Epithelial cell of proximal tubule (primary cell): Measurements from ENCODE around the gene HELT. TPM values are rescaled to one million over a fixed set of nuclear protein-coding genes. Genes with fewer than 3 reads are reported as not detected.
A peak's percentile ranks its signal among the peaks of the same experiment; 100 is the strongest.
"Not testable (repeated sequence)": the region's sequence is repeated elsewhere in the genome, so short reads cannot be mapped to it uniquely, and the experiment has no call there.

Source experiments
- DNase-seq: peaks from one replicate; pipeline ENCODE4 v3.0.0-alpha.2; 2011; ENCODE audit warnings: low read depth
- H3K4me3 ChIP-seq: 2 replicates; pipeline ENCODE4 v1.5.1; 2011; ENCODE audit warnings: low read depth, mild to moderate bottlenecking, low read length
- total RNA-seq: library from RNA; depleted of rRNA; stranded (reverse); fragments of >200 nt; gene quantifications from 2 replicates; pipeline ENCODE4 v1.2.3, GENCODE V29; 2015
- TF ChIP-seq, protein P1 (sequence below): conservative IDR thresholded peaks from 2 replicates; pipeline ENCODE4 v1.5.1; 2012; ENCODE audit warnings: low read depth, mild to moderate bottlenecking, low read length

The HELT gene
- total RNA-seq, 1 donor from 2014 or later: not detected

DNA sequence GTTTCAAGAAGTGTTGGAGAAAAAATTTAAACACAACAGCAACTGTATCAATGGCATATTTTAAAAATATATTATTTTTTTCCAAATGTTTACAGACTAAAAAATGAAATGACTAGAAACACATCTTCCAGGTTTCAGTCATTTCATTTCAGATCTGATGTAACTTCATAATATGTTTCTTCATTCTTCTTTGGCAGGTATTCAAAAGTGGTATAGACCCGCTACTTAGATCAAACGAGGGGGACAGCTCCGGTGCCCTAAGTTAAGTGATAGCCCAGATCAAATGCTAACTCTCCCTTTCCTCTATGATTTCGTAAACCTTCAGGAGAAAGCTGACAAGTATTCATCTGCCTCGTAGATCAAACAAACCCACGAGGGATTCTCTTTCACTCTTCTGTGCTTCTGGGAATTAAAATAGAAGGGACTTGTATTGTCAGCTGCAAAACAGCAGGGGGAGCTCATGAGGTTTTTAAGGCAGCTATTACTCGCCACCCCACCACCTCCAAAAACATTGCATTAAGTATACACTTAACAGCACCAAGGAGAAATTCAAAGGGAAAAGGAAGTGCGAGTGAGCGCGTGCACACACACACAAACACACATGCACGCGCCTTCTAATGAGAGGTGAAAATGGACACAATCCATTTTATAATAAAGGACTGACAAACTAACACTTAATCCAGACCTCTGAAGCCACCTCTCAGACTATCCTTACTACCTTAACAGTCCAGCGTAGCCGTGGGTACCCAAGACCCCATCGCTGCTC is 21.4 kb downstream of the HELT start:
- H3K4me3 ChIP-seq: no peak overlapping the region
- TF ChIP-seq, protein P1, sequence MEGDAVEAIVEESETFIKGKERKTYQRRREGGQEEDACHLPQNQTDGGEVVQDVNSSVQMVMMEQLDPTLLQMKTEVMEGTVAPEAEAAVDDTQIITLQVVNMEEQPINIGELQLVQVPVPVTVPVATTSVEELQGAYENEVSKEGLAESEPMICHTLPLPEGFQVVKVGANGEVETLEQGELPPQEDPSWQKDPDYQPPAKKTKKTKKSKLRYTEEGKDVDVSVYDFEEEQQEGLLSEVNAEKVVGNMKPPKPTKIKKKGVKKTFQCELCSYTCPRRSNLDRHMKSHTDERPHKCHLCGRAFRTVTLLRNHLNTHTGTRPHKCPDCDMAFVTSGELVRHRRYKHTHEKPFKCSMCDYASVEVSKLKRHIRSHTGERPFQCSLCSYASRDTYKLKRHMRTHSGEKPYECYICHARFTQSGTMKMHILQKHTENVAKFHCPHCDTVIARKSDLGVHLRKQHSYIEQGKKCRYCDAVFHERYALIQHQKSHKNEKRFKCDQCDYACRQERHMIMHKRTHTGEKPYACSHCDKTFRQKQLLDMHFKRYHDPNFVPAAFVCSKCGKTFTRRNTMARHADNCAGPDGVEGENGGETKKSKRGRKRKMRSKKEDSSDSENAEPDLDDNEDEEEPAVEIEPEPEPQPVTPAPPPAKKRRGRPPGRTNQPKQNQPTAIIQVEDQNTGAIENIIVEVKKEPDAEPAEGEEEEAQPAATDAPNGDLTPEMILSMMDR: peak; percentile 88
- no peak for DNase-seq

DNA sequence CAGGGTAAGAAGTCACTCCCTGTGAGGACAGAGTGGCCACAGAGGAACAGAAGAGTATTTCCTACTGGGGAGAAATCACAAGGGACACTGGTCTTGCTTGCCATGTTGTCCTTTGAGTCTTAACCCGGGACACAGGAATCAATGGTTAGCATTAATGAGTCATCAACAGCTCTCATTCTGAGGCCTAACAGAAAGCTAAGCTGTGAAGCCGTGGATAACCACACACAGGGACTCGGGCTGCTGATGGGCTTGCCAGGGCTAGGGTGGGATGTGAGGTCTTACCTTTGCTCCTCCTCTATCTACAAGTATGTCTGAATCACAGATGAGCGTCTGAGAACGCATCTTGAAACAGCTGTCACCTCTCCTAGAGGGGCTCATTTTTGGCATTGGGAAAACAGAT is 22.2 kb downstream of the HELT start:
- no peak overlapping the region for H3K4me3 ChIP-seq
- DNase-seq: no peak
- TF ChIP-seq, protein P1: no peak

DNA sequence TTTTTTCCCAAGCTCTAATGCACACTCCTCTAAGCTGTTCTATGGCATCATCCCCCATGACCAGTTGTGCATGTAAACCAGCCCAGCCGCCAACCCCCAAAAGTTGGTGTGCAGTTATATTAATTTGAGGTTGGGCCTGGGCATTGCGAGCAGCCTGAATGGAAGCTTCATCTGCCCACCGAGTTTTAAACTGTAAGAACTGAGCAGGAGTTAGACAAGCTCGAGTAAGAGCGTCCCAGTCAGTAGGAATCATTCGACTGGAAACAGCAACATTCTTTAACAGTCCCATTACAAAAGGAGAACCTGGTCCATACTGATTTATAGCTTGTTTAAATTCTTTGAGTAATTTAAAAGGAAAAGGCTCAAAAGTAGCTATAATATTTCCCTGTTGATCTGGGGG is 32.0 kb downstream of the HELT start:
- not testable (repeated sequence) for H3K4me3 ChIP-seq, DNase-seq

DNA sequence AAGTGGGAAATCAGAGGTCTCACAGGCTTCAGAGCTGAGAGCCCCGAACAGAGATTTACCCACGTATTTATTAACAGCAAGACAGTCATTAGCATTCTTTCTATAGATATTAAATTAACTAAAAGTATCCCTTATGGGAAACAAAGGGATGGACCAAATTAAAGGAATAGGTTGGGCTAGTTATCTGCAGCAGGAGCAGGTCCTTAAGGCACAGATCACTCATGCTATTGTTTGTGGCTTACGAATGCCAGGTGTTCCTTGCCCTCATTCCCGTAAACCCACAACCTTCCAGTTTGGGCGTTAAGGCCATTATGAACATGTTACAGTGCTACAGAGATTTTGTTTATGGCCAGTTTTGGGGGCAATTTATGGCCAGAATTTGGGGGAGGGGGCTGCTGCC is 33.0 kb downstream of the HELT start:
- H3K4me3 ChIP-seq, DNase-seq: not testable (repeated sequence)

DNA sequence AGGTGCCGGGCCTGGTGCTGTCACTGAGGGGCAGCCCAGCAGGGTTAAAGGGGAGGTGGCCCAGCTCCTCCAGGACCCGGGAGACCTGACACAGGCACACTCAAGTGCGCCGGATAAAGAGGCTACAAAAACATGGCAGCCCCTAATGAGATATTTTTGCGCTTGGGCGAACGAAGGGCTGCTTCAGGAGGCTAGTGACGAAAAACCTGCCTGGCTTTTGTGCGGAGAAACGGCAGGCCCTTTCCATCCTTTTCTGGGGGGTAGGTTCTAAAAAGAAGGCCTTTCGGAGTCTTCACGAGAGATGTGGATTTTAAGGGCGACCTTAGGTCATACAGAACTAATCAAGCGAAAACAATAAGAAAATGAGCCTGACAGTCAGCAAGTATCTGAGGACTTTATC is 35.5 kb downstream of the HELT start:
- DNase-seq: no peak
- TF ChIP-seq, protein P1: no peak
- H3K4me3 ChIP-seq: no peak overlapping the region

DNA sequence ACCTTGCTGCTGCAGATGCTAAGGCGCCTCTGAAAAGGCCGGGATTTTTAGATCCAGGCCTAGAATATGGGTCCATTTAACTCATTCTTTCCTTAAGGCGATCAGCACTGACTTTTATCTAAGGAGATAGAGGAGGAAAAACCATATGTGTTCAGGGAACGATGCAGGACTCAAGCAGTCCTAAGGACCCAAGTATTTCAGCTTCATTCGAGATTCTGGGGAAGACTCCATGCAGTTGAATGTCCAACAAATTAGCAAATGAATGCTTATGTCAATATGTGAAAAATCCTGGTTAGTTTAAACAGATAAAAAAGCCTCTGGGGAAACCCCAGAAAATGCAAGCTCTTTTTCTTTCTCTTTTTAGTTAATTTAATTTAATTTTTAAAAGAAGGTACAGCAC is 36.0 kb downstream of the HELT start:
- DNase-seq: no peak
- H3K4me3 ChIP-seq: no peak overlapping the region
- TF ChIP-seq, protein P1: no peak

DNA sequence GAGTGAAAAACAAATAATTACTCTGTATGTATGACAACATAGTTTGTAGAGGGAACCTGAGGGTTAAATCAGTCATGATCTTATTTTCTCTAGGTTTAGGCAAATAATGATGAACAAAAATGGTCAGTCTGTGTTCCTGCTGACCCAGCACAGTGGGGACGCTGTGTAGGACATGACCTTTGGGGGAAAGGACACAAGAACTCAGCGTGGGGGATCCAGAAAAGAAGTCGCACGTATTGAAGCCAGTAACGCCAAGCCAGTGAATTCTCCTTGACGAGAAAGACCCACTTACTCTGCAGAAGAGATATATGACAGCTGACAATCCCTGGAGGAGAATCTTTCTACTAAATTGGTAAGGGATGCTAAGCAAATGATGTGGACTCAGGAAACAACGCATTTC is 36.6 kb downstream of the HELT start:
- TF ChIP-seq, protein P1: no peak
- no peak for DNase-seq
- no peak overlapping the region for H3K4me3 ChIP-seq

DNA sequence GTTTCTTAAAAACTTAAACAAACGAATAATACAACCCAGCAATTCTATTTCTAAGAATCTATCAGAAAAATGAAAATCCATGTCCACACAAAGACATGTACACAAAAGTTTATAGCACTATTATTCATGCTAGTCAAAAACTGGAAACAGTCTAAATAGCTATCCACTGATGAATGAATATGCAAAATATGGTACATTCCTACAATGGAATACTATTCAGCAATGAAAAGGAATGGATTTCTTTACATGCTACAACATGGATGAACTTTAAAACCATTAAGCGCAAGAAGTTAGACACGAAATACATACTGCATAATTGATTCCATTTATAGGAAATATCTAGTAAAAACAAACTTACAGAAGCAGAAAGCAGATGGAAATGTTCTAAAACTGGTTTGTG is 43.3 kb downstream of the HELT start:
- TF ChIP-seq, protein P1: no peak
- no peak overlapping the region for H3K4me3 ChIP-seq
- no peak for DNase-seq
